Fibroblast of lung (primary cell): ENCODE data around the gene TPD52L2. TPM values are rescaled to one million over a fixed set of nuclear protein-coding genes. Genes with fewer than 3 reads are reported as not detected.

Experiments
- DNase-seq, 2 donors: peaks; one replicate each; pipeline versions ENCODE4 v3.0.0 to v3.0.0-alpha.2; 2010; ENCODE audit warnings: low read depth in 2 of 2
- H2AFZ ChIP-seq: 2 replicates; pipeline ENCODE4 v1.5.1; 2012; ENCODE audit warnings: low read length, control low read depth, inconsistent platforms
- H3K27ac ChIP-seq: 2 replicates; pipeline ENCODE4 v1.5.1; 2011; ENCODE audit warnings: low read length, control low read depth; ENCODE audit not compliant: insufficient read depth
- H3K27me3 ChIP-seq: 2 replicates; pipeline ENCODE4 v1.5.1; 2011; ENCODE audit warnings: mild to moderate bottlenecking, low read length; ENCODE audit not compliant: control insufficient read depth, insufficient read depth
- H3K36me3 ChIP-seq: 2 replicates; pipeline ENCODE4 v1.5.1; 2011; ENCODE audit warnings: low read length; ENCODE audit not compliant: control insufficient read depth, insufficient read depth
- H3K4me1 ChIP-seq: 2 replicates; pipeline ENCODE4 v1.5.1; 2011; ENCODE audit warnings: low read length; ENCODE audit not compliant: control insufficient read depth, insufficient read depth; ENCODE audit errors: extremely low read depth
- H3K4me2 ChIP-seq: 2 replicates; pipeline ENCODE4 v1.5.1; 2011; ENCODE audit warnings: low read length, control low read depth; ENCODE audit not compliant: insufficient read depth; ENCODE audit errors: extremely low read depth
- H3K4me3 ChIP-seq, 4 experiments: fragments of 200-600 bp in 1 of 4; sonication (generic) in 1 of 4; replicated peaks in 1 of 4; 2 replicates each; pipeline ENCODE4 v1.5.1; 2011 to 2016; ENCODE audit warnings: low read length in 4 of 4, low read depth in 3 of 4, mild to moderate bottlenecking in 3 of 4, control low read depth in 2 of 4, inconsistent platforms in 1 of 4, mixed read lengths in 1 of 4; ENCODE audit not compliant: insufficient read depth in 1 of 4; ENCODE audit errors: control extremely low read depth in 1 of 4
- H3K79me2 ChIP-seq: 2 replicates; pipeline ENCODE4 v1.5.1; 2012; ENCODE audit warnings: mild to moderate bottlenecking, low read length, inconsistent platforms; ENCODE audit not compliant: control insufficient read depth, insufficient read depth
- H3K9ac ChIP-seq: 2 replicates; pipeline ENCODE4 v1.5.1; 2011; ENCODE audit warnings: mild to moderate bottlenecking, low read length, control low read depth; ENCODE audit not compliant: insufficient read depth
- H3K9me3 ChIP-seq: 2 replicates; pipeline ENCODE4 v1.5.1; 2012; ENCODE audit warnings: low read depth, low read length; ENCODE audit not compliant: control insufficient read depth, insufficient read depth
- H4K20me1 ChIP-seq: 2 replicates; pipeline ENCODE4 v1.5.1; 2011; ENCODE audit warnings: low read length; ENCODE audit not compliant: control insufficient read depth, insufficient read depth; ENCODE audit errors: extremely low read depth
- CTCF ChIP-seq, 2 donors: IDR thresholded peaks in 1 of 2; conservative IDR thresholded peaks in 1 of 2; 1 replicate in 1 of 2; 2 replicates in 1 of 2; pipeline ENCODE4 v1.5.1; 2011 to 2012; ENCODE audit warnings: low read length in 2 of 2, control low read depth in 1 of 2, inconsistent platforms in 1 of 2, low read depth in 1 of 2, mild to moderate bottlenecking in 1 of 2
- EZH2 ChIP-seq: IDR thresholded peaks from 2 replicates; pipeline ENCODE4 v1.5.1; 2012; ENCODE audit warnings: low read length, control low read depth, mild to moderate bottlenecking; ENCODE audit errors: missing control alignments
- polyA plus RNA-seq, 2 donors: library from polyadenylated mRNA; depleted of rRNA in 1 of 2; stranded (reverse) in 1 of 2; unstranded in 1 of 2; fragments of >200 nt; gene quantifications; 2 replicates each; pipeline ENCODE4 v1.2.1, GENCODE V29; 2011 to 2012; ENCODE audit warnings: missing spikeins in 1 of 2
- total RNA-seq: library from RNA; depleted of rRNA; stranded (reverse); fragments of >200 nt; gene quantifications from 2 replicates; pipeline ENCODE4 v1.2.1, GENCODE V29; 2014

The TPD52L2 gene
- total and polyA plus RNA-seq, 2 donors (not counting 1 experiment from before 2014, with no cell fraction given), result 123 to 212 TPM

GRCh38 chr20:63886921-63887320, 21.9 kb downstream of the TPD52L2 start:
- Histone ChIP-seq H3K4me2 (no peak overlapping the region), H3K9ac (no peak overlapping the region), H3K36me3 (peaks cover 58% of the 10 kb centered on the region), H4K20me1 (no peaks in the 10 kb centered on the region), H3K27me3 (no peaks in the 10 kb centered on the region), H3K27ac (no peak overlapping the region), H3K9me3 (no peaks in the 10 kb centered on the region), H3K4me3 (no peak overlapping the region), H3K4me1 (no peaks in the 10 kb centered on the region), H2AFZ (no peak overlapping the region), H3K79me2 (peaks cover 23% of the 10 kb centered on the region)
- TF ChIP-seq EZH2, result no peak
- no peak for TF ChIP-seq CTCF (conservative IDR thresholded peaks at IDR 0.05 in 1 of 2, IDR thresholded peaks at IDR 0.05 in 1 of 2; ENCODE audit: low read depth in 1 of 2, low read length in 2 of 2)
- DNase-seq, result no peak

GRCh38 chr20:63889241-63890200, 24.5 kb downstream of the TPD52L2 start:
- Histone ChIP-seq H3K9me3 (no peaks in the 10 kb centered on the region), H3K79me2 (peaks cover 10% of the 10 kb centered on the region), H3K4me2 (no peak overlapping the region), H3K27ac (no peak overlapping the region), H4K20me1 (no peaks in the 10 kb centered on the region), H3K4me1 (no peaks in the 10 kb centered on the region), H2AFZ (no peak overlapping the region), H3K27me3 (no peaks in the 10 kb centered on the region), H3K4me3 (no peak overlapping the region), H3K36me3 (peaks cover 46% of the 10 kb centered on the region), H3K9ac (no peak overlapping the region)
- TF ChIP-seq EZH2 (no peak), CTCF (conservative IDR thresholded peaks at IDR 0.05 in 1 of 2, IDR thresholded peaks at IDR 0.05 in 1 of 2; ENCODE audit: low read depth in 1 of 2, low read length in 2 of 2) (no peak)
- DNase-seq, result no peak

- Histone ChIP-seq H3K36me3 (peaks cover 40% of the 10 kb centered on the region), H3K79me2 (peaks cover 4% of the 10 kb centered on the region), H3K4me2 (no peak overlapping the region), H3K9me3 (no peaks in the 10 kb centered on the region), H3K27me3 (no peaks in the 10 kb centered on the region), H3K27ac (no peak overlapping the region), H2AFZ (no peak overlapping the region), H3K9ac (no peak overlapping the region), H3K4me1 (no peaks in the 10 kb centered on the region), H4K20me1 (no peaks in the 10 kb centered on the region), H3K4me3 (no peak overlapping the region)
- peak in 1 of 2 donors; percentile 15 for DNase-seq
- TF ChIP-seq CTCF (conservative IDR thresholded peaks at IDR 0.05 in 1 of 2, IDR thresholded peaks at IDR 0.05 in 1 of 2; ENCODE audit: low read depth in 1 of 2, low read length in 2 of 2) (no peak), EZH2 (no peak)
These were observed 25.1 kb downstream of the TPD52L2 start for GRCh38 chr20:63890201-63890576.
